ENCODE data around the gene SLC39A11.

Gene SLC39A11

DNA sequence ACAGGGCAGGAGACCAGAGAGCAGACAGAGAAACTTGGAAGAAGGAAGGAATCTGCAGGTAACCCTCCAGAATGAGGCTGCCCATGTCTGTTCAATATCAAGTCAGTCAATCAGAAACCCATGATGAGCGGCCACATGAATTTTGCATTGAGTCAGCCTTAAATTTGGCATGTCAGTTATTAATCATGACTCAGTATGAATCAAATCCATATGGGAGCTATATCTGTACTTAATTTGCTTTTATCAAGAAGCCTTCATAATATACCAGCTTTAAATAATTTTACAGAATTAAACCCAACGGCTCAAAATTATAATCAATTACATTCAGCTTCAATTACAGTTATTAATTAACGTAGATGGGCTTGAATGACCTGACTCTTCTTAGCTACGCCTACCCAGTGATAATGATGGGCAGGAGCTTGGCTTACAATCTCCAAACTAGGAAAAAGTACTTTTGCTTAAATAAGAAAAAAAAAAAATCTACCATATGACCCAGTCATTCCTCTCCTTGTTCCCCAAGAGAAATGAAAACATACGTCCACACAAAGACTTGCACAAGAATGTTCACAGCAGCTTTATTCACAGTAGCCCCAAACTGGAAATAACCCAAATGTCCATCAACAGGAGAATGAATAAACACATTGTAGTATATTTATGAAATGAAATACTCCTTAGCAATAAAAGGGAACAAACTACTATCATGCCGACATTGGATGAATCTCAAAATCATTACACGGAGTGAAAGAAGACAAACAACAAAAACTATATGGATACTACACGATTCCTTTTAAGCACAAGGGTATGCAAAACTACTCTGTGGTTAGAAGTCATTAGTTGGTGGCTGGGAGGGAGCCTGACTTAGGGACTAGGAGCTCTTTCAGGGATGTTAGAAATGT is 48.6 kb downstream of the SLC39A11 start:
- Histone ChIP-seq H3K9ac (no peak overlapping the region), H4K20me1 (ENCODE audit: insufficient read depth) (no peaks in the 10 kb centered on the region), H3K79me2 (ENCODE audit: insufficient read depth, low read depth) (no peaks in the 10 kb centered on the region), H2AFZ (ENCODE audit: low read depth) (no peak overlapping the region), H3K4me1 (ENCODE audit: low read depth, poor library complexity, severe bottlenecking) (no peaks in the 10 kb centered on the region), H3K36me3 (ENCODE audit: insufficient read depth) (no peaks in the 10 kb centered on the region), H3K27ac (no peak overlapping the region), H3K27me3 (ENCODE audit: insufficient read depth, low read depth) (no peaks in the 10 kb centered on the region), H3K4me2 (no peak overlapping the region), H3K4me3 (IDR thresholded peaks at IDR 0.05; ENCODE audit: insufficient read depth, low read depth, low read length) (no peak overlapping the region)
- TF ChIP-seq, protein P1, sequence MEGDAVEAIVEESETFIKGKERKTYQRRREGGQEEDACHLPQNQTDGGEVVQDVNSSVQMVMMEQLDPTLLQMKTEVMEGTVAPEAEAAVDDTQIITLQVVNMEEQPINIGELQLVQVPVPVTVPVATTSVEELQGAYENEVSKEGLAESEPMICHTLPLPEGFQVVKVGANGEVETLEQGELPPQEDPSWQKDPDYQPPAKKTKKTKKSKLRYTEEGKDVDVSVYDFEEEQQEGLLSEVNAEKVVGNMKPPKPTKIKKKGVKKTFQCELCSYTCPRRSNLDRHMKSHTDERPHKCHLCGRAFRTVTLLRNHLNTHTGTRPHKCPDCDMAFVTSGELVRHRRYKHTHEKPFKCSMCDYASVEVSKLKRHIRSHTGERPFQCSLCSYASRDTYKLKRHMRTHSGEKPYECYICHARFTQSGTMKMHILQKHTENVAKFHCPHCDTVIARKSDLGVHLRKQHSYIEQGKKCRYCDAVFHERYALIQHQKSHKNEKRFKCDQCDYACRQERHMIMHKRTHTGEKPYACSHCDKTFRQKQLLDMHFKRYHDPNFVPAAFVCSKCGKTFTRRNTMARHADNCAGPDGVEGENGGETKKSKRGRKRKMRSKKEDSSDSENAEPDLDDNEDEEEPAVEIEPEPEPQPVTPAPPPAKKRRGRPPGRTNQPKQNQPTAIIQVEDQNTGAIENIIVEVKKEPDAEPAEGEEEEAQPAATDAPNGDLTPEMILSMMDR (conservative IDR thresholded peaks at IDR 0.05; ENCODE audit: low read depth, low read length), result no peak

DNA sequence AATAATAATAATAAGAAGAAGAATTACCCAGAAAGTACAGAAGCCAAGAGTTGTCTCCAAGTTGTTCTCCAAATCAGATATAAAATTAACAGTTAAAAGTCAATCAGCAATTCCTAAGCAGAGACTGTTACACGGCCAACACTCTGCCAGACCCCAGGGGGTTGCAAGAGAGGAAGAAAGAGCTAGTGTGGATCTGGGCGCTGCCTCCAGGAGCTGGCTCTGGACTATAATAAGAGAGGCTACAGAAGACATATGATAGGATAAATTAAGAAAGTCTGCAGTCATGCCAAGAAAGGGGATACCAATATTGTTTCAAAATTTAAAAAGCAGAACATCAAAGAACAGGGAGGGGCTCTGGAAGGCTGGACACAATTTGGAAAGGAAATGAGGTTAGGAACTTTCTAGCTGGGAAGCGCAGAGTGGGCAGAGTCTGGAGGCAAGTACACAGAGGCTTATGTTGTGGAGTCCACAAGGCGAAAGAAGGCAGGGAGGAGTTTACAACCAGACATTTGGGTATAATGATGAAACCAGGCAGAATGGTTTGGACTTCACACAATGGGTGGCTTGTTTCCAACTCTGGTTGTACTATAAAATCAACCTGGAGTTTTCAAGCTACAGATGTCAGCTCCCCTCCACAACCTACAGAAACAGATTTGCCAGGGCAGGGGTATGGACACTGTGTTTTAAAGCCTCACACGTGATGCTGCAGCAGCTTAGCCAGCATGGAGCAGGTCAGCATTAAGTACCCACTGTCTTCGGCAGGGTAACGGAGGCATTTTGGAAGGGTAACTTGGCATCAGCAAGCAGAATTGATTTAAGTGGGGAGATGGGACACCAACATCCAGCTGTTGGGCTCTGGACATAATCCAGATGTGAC is 49.4 kb downstream of the SLC39A11 start:
- Histone ChIP-seq H3K9ac (no peak overlapping the region), H3K36me3 (ENCODE audit: insufficient read depth) (no peaks in the 10 kb centered on the region), H3K27me3 (ENCODE audit: insufficient read depth, low read depth) (no peaks in the 10 kb centered on the region), H3K79me2 (ENCODE audit: insufficient read depth, low read depth) (no peaks in the 10 kb centered on the region), H3K4me1 (ENCODE audit: low read depth, poor library complexity, severe bottlenecking) (no peaks in the 10 kb centered on the region), H3K27ac (no peak overlapping the region), H4K20me1 (ENCODE audit: insufficient read depth) (no peaks in the 10 kb centered on the region), H2AFZ (ENCODE audit: low read depth) (no peak overlapping the region), H3K4me3 (IDR thresholded peaks at IDR 0.05; ENCODE audit: insufficient read depth, low read depth, low read length) (no peak overlapping the region), H3K4me2 (no peak overlapping the region)
- TF ChIP-seq, protein P1 (conservative IDR thresholded peaks at IDR 0.05; ENCODE audit: low read depth, low read length), result no peak

DNA sequence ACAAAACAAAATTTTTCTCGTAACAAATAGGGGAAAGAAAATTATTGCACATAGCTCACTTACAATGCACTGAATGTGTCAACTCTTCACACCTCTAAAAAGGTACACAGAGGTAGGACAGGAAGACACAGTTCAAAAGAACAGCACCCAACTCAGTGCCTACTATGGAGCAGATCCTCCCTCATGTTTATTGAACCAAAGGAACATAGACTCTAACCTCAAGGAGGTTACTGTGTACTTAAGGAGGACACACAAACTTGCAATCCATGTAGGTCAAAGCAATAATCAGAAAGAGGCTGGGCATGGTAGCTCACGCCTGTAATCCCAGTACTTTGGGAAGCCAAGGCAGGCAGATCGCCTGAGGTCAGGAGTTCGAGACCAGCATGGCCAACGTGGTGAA is 50.3 kb downstream of the SLC39A11 start:
- Histone ChIP-seq H3K9ac (no peak overlapping the region), H3K27ac (no peak overlapping the region), H3K36me3 (ENCODE audit: insufficient read depth) (no peaks in the 10 kb centered on the region), H3K79me2 (ENCODE audit: insufficient read depth, low read depth) (no peaks in the 10 kb centered on the region), H2AFZ (ENCODE audit: low read depth) (no peak overlapping the region), H3K4me1 (ENCODE audit: low read depth, poor library complexity, severe bottlenecking) (no peaks in the 10 kb centered on the region), H4K20me1 (ENCODE audit: insufficient read depth) (no peaks in the 10 kb centered on the region), H3K4me2 (no peak overlapping the region), H3K27me3 (ENCODE audit: insufficient read depth, low read depth) (no peaks in the 10 kb centered on the region), H3K4me3 (IDR thresholded peaks at IDR 0.05; ENCODE audit: insufficient read depth, low read depth, low read length) (no peak overlapping the region)
- TF ChIP-seq, protein P1 (conservative IDR thresholded peaks at IDR 0.05; ENCODE audit: low read depth, low read length), result no peak

DNA sequence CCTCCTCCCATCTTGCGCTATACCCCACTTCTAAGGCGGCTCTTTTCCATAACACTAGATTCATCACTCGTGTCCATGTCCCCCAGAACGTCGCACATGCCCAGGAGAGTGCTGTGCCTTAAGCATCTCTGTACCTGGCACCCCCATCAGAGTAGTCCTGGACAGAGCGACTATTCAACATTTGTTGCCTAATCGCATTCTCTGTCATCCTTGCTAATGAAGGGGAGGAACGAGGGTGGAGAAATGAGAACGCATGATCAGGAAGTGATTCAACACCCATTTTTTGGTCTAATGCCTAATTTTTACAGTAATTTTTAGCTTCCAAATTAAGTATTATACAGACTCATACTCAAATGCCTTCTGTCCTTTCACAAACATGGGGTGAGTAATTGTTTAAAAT is 53.2 kb downstream of the SLC39A11 start:
- Histone ChIP-seq H2AFZ (ENCODE audit: low read depth) (no peak overlapping the region), H3K79me2 (ENCODE audit: insufficient read depth, low read depth) (no peaks in the 10 kb centered on the region), H3K27ac (no peak overlapping the region), H3K4me2 (no peak overlapping the region), H3K9ac (no peak overlapping the region), H3K36me3 (ENCODE audit: insufficient read depth) (no peaks in the 10 kb centered on the region), H3K4me1 (ENCODE audit: low read depth, poor library complexity, severe bottlenecking) (no peaks in the 10 kb centered on the region), H3K4me3 (IDR thresholded peaks at IDR 0.05; ENCODE audit: insufficient read depth, low read depth, low read length) (no peak overlapping the region), H3K27me3 (ENCODE audit: insufficient read depth, low read depth) (no peaks in the 10 kb centered on the region), H4K20me1 (ENCODE audit: insufficient read depth) (no peaks in the 10 kb centered on the region)
- TF ChIP-seq, protein P1 (conservative IDR thresholded peaks at IDR 0.05; ENCODE audit: low read depth, low read length), result no peak
